HEK293 (cell line): ENCODE results near the gene DOK3.
"Not testable (repeated sequence)": the region's sequence is repeated elsewhere in the genome, so short reads cannot be mapped to it uniquely, and the experiment has no call there.

Experiments used
- CTCF ChIA-PET: fragments of 350-600 bp; formaldehyde crosslinking; extraction: SDS; loops from one replicate; lab custom pipeline; 2021; ENCODE audit warnings: antibody characterized with exemption; lab: Yijun Ruan, JAX
- POLR2A ChIA-PET: fragments of 300-600 bp; formaldehyde crosslinking; extraction: SDS; loops from one replicate; lab custom pipeline; 2020; ENCODE audit warnings: antibody characterized with exemption, inconsistent platforms; lab: Yijun Ruan, JAX
- H3K27ac ChIP-seq: fragments of 200-500 bp; sonication (Bioruptor generic); 2 replicates; pipeline ENCODE4 v1.5.1; 2014; ENCODE audit warnings: low read depth, low read length, control low read depth, inconsistent platforms; ENCODE audit errors: extremely low read depth
- H3K36me3 ChIP-seq, 2 experiments: fragments of 200-500 bp in 1 of 2; sonication (Bioruptor generic) in 1 of 2; 1 replicate in 1 of 2; 2 replicates in 1 of 2; pipeline ENCODE4 v1.5.1; 2014 to 2017; ENCODE audit warnings: inconsistent platforms in 2 of 2, low read length in 2 of 2; ENCODE audit not compliant: control insufficient read depth in 2 of 2, insufficient read depth in 1 of 2
- H3K4me1 ChIP-seq: fragments of 200-500 bp; sonication (Bioruptor generic); 2 replicates; pipeline ENCODE4 v1.5.1; 2014; ENCODE audit warnings: mild to moderate bottlenecking, low read length, inconsistent platforms; ENCODE audit not compliant: control insufficient read depth, insufficient read depth
- H3K4me3 ChIP-seq: 2 replicates; pipeline ENCODE4 v1.5.1; 2011; ENCODE audit warnings: low read depth, mild to moderate bottlenecking, control low read depth, low read length, moderate library complexity
- H3K9me3 ChIP-seq: fragments of 200-500 bp; sonication (Bioruptor generic); 2 replicates; pipeline ENCODE4 v1.5.1; 2014; ENCODE audit warnings: low read depth, low read length, inconsistent platforms; ENCODE audit not compliant: control insufficient read depth, insufficient read depth
- GLIS2 ChIP-seq: fragments of 450-650 bp; formaldehyde crosslinking; IDR thresholded peaks from 2 replicates; pipeline ENCODE4 v1.5.1; 2016; ENCODE audit warnings: missing biosample characterization, missing genetic modification characterization
- HOXC10 ChIP-seq: sonication (generic); formaldehyde crosslinking; IDR thresholded peaks from 2 replicates; pipeline ENCODE4 v1.8.1; 2023; ENCODE audit warnings: mild to moderate bottlenecking, missing genetic modification reagents
- KLF8 ChIP-seq: fragments of 450-650 bp; formaldehyde crosslinking; IDR thresholded peaks from 2 replicates; pipeline ENCODE4 v1.5.1; 2016; ENCODE audit warnings: missing biosample characterization, missing genetic modification characterization
- OSR2 ChIP-seq: fragments of 450-650 bp; formaldehyde crosslinking; IDR thresholded peaks from 2 replicates; pipeline ENCODE4 v1.5.1; 2016; ENCODE audit warnings: missing biosample characterization, missing genetic modification characterization
- PRDM1 ChIP-seq: fragments of 450-650 bp; formaldehyde crosslinking; IDR thresholded peaks from 2 replicates; pipeline ENCODE4; 2016; ENCODE audit warnings: missing biosample characterization, missing genetic modification characterization
- PRDM10 ChIP-seq: fragments of 450-650 bp; formaldehyde crosslinking; IDR thresholded peaks from 2 replicates; pipeline ENCODE4 v1.5.1; 2016; ENCODE audit warnings: missing biosample characterization, missing genetic modification characterization
- SCRT1 ChIP-seq: fragments of 450-650 bp; formaldehyde crosslinking; IDR thresholded peaks from 2 replicates; pipeline ENCODE4 v1.5.1; 2016; ENCODE audit warnings: missing biosample characterization, missing genetic modification characterization, borderline replicate concordance
- SCRT2 ChIP-seq: fragments of 450-650 bp; formaldehyde crosslinking; IDR thresholded peaks from 2 replicates; pipeline ENCODE4 v1.5.1; 2016; ENCODE audit warnings: missing biosample characterization, missing genetic modification characterization
- SP2 ChIP-seq: fragments of 450-650 bp; formaldehyde crosslinking; IDR thresholded peaks from 2 replicates; pipeline ENCODE4 v1.5.1; 2016; ENCODE audit warnings: missing biosample characterization, missing genetic modification characterization
- ZFP69B ChIP-seq: fragments of 450-650 bp; formaldehyde crosslinking; IDR thresholded peaks from 2 replicates; pipeline ENCODE4 v1.5.1; 2016; ENCODE audit warnings: missing biosample characterization, missing genetic modification characterization
- ZIC2 ChIP-seq: fragments of 450-650 bp; formaldehyde crosslinking; IDR thresholded peaks from 2 replicates; pipeline ENCODE4 v1.5.1; 2016; ENCODE audit warnings: missing biosample characterization, missing genetic modification characterization
- ZNF10 ChIP-seq: fragments of 450-650 bp; formaldehyde crosslinking; IDR thresholded peaks from 2 replicates; pipeline ENCODE4 v1.5.1; 2017; ENCODE audit warnings: missing biosample characterization, missing genetic modification characterization
- ZNF121 ChIP-seq: fragments of 450-650 bp; formaldehyde crosslinking; IDR thresholded peaks from 2 replicates; pipeline ENCODE4 v1.5.1; 2016; ENCODE audit warnings: missing biosample characterization, missing genetic modification characterization
- ZNF266 ChIP-seq: fragments of 450-650 bp; formaldehyde crosslinking; IDR thresholded peaks from 2 replicates; pipeline ENCODE4 v1.5.1; 2016; ENCODE audit warnings: missing biosample characterization, missing genetic modification characterization, low read depth
- ZNF391 ChIP-seq: fragments of 450-650 bp; formaldehyde crosslinking; IDR thresholded peaks from 2 replicates; pipeline ENCODE4 v1.5.1; 2016; ENCODE audit warnings: low read depth, missing biosample characterization, missing genetic modification characterization, borderline replicate concordance
- ZNF600 ChIP-seq: fragments of 450-650 bp; formaldehyde crosslinking; IDR thresholded peaks from 2 replicates; pipeline ENCODE4 v1.5.1; 2016; ENCODE audit warnings: missing biosample characterization, missing genetic modification characterization
- ZNF626 ChIP-seq: fragments of 450-650 bp; sonication (Bioruptor Pico); formaldehyde crosslinking; IDR thresholded peaks from 2 replicates; pipeline ENCODE4 v1.5.1; 2018; ENCODE audit warnings: missing biosample characterization, missing genetic modification characterization, inconsistent platforms
- ZNF677 ChIP-seq: fragments of 450-650 bp; IDR thresholded peaks from 2 replicates; pipeline ENCODE4 v1.5.0; 2018; ENCODE audit warnings: missing biosample characterization, mild to moderate bottlenecking, missing genetic modification characterization, moderate library complexity
- ZNF692 ChIP-seq: fragments of 450-650 bp; formaldehyde crosslinking; IDR thresholded peaks from 2 replicates; pipeline ENCODE4 v1.5.1; 2016; ENCODE audit warnings: missing biosample characterization, missing genetic modification characterization
- ZNF704 ChIP-seq: fragments of 450-650 bp; formaldehyde crosslinking; IDR thresholded peaks from 2 replicates; pipeline ENCODE4 v1.5.1; 2016; ENCODE audit warnings: missing biosample characterization, missing genetic modification characterization
- ZNF792 ChIP-seq: fragments of 450-650 bp; formaldehyde crosslinking; IDR thresholded peaks from 2 replicates; pipeline ENCODE4 v1.5.1; 2016; ENCODE audit warnings: missing biosample characterization, missing genetic modification characterization

DOK3 gene

GRCh38 chr5:177485753-177486152, 23.9 kb downstream of the DOK3 start:
- H3K4me3 ChIP-seq, H3K27ac ChIP-seq, H3K9me3 ChIP-seq, H3K4me1 ChIP-seq: not testable (repeated sequence)
- H3K36me3 ChIP-seq = peaks cover 16 to 71% of the 10 kb centered on the region in 2 experiments; a peak in 2 of 3 replicates
- POLR2A ChIA-PET = interaction anchor here (1.1 to 2.3 kb wide), 4 partner anchors 10 to 14 kb away, joined by 4 to 10 read pairs (median 6); no protein-coding TSS in a partner anchor
- TF ChIP-seq ZNF121 (tag by site-specific recombination) = peak; percentile 68; the same call in 1 of the 2 replicates
- TF ChIP-seq, all 188 proteins: peak for 1; not testable (repeated sequence) for 187
- CTCF ChIA-PET = interaction anchor here (1.1 kb wide), 2 partner anchors 8 to 16 kb away, joined by 3 to 5 read pairs; no protein-coding TSS in a partner anchor

GRCh38 chr5:177484902-177485549, 24.6 kb downstream of the DOK3 start:
- POLR2A ChIA-PET = interaction anchor here (1.6 to 2.3 kb wide), 3 partner anchors 9 to 11 kb away, joined by 5 to 10 read pairs (median 6); no protein-coding TSS in a partner anchor
- H3K36me3 ChIP-seq = peaks cover 12 to 64% of the 10 kb centered on the region in 2 experiments; a peak in 2 of 3 replicates
- H3K27ac ChIP-seq = no peak overlapping the region
- CTCF ChIA-PET = interaction anchor here (1.0 to 1.1 kb wide), 3 partner anchors 9 to 16 kb away, joined by 3 to 5 read pairs (median 3); no protein-coding TSS in a partner anchor
- H3K4me1 ChIP-seq = no peaks in the 10 kb centered on the region
- no peaks in the 10 kb centered on the region for H3K9me3 ChIP-seq
- TF ChIP-seq ZNF600 (tag by site-specific recombination) = peak; percentile 84
- 0 out of 2 replicates have a peak, but pooled peaks have one; percentile 5 for TF ChIP-seq ZIC2 (tag by site-specific recombination)
- TF ChIP-seq ZNF626 = no peak
- no peak for TF ChIP-seq ZNF704 (tag by site-specific recombination)
- TF ChIP-seq PRDM1 (tag by site-specific recombination) = no peak
- TF ChIP-seq SCRT2 = peak; percentile 98
- peak; percentile 35 for TF ChIP-seq PRDM10 (tag by site-specific recombination)
- TF ChIP-seq SCRT1 = peak; percentile 93
- no peak overlapping the region for H3K4me3 ChIP-seq

GRCh38 chr5:177483994-177484901, 25.4 kb downstream of the DOK3 start:
- H3K4me1 ChIP-seq = no peaks in the 10 kb centered on the region
- CTCF ChIA-PET = interaction anchor here (1.0 kb wide), 1 partner anchor 8 kb away, joined by 3 read pairs; no protein-coding TSS in a partner anchor
- peaks cover 12 to 61% of the 10 kb centered on the region in 2 experiments; a peak in 2 of 3 replicates for H3K36me3 ChIP-seq
- H3K4me3 ChIP-seq = no peak overlapping the region
- H3K9me3 ChIP-seq = no peaks in the 10 kb centered on the region
- TF ChIP-seq ZNF10 (no peak), SP2 (tag by site-specific recombination) (no peak), ZNF792 (tag by site-specific recombination) (no peak), ZNF266 (tag by site-specific recombination) (no peak), ZIC2 (tag by site-specific recombination) (peak; percentile 90), ZNF692 (tag by site-specific recombination) (peak; percentile 90), ZFP69B (peak; percentile 86), OSR2 (no peak), ZNF391 (no peak), ZNF600 (tag by site-specific recombination) (peak; percentile 63), HOXC10 (CRISPR knock-in tag) (no peak), GLIS2 (tag by site-specific recombination) (no peak; the same call in 1 of the 2 replicates), KLF8 (tag by site-specific recombination) (no peak), ZNF677 (tag by site-specific recombination) (no peak)
- no peak overlapping the region for H3K27ac ChIP-seq
- POLR2A ChIA-PET = interaction anchor here (1.7 to 8.1 kb wide), 3 partner anchors 10 to 11 kb away, joined by 6 to 106 read pairs (median 10); partner anchors contain the start of gene PDLIM7
